HepG2 (cell line): ENCODE results near the gene ITPR1. TPM values are rescaled to one million over a fixed set of nuclear protein-coding genes. Genes with fewer than 3 reads are reported as not detected.
A peak's percentile ranks its signal among the peaks of the same experiment; 100 is the strongest.

Experiments
- BATF2 ChIP-seq: sonication (generic); formaldehyde crosslinking; IDR thresholded peaks from 2 replicates; pipeline ENCODE4 v1.8.0; 2022; ENCODE audit warnings: mild to moderate bottlenecking, missing genetic modification reagents, moderate library complexity
- CSRNP1 ChIP-seq: sonication (generic); formaldehyde crosslinking; IDR thresholded peaks from 2 replicates; pipeline ENCODE4 v1.8.1; 2023; ENCODE audit warnings: mild to moderate bottlenecking, missing genetic modification reagents
- EHMT2 ChIP-seq: fragments of 200-600 bp; sonication (generic); IDR thresholded peaks from 2 replicates; pipeline ENCODE4 v1.7.0; 2017; ENCODE audit warnings: antibody characterized with exemption, low read depth, low read length, borderline replicate concordance
- FOXJ3 ChIP-seq: sonication (generic); formaldehyde crosslinking; IDR thresholded peaks from 2 replicates; pipeline ENCODE4 v1.4.0; 2020; ENCODE audit warnings: missing genetic modification reagents, mild to moderate bottlenecking, borderline replicate concordance
- GATAD2A ChIP-seq: IDR thresholded peaks from 2 replicates; pipeline ENCODE4 v1.6.1; 2016
- HDAC2 ChIP-seq: sonication (generic); formaldehyde crosslinking; IDR thresholded peaks from 2 replicates; pipeline ENCODE4 v1.4.0; 2020; ENCODE audit warnings: missing genetic modification reagents
- MIXL1 ChIP-seq: IDR thresholded peaks from 2 replicates; pipeline ENCODE4 v1.6.1; 2016
- NFKB2 ChIP-seq: sonication (generic); formaldehyde crosslinking; IDR thresholded peaks from 2 replicates; pipeline ENCODE4 v1.4.0; 2020; ENCODE audit warnings: missing genetic modification reagents, borderline replicate concordance
- NFRKB ChIP-seq: fragments of 450-650 bp; IDR thresholded peaks from 2 replicates; pipeline ENCODE4 v1.6.1; 2017
- PATZ1 ChIP-seq: sonication (generic); formaldehyde crosslinking; IDR thresholded peaks from 2 replicates; pipeline ENCODE4 v1.4.0; 2020; ENCODE audit warnings: missing genetic modification reagents
- RFX1 ChIP-seq: fragments of 450-650 bp; IDR thresholded peaks from 2 replicates; pipeline ENCODE4 v1.6.1; 2017
- RFX3 ChIP-seq: IDR thresholded peaks from 2 replicates; pipeline ENCODE4 v1.6.1; 2016; ENCODE audit warnings: missing biosample characterization, missing genetic modification reagents
- SAP130 ChIP-seq: IDR thresholded peaks from 2 replicates; pipeline ENCODE4 v1.6.1; 2016; ENCODE audit warnings: low read depth
- SMC3 ChIP-seq: IDR thresholded peaks from 2 replicates; pipeline ENCODE4 v1.6.1; 2011; ENCODE audit warnings: low read length, improper control_type of control experiment
- TCF7 ChIP-seq: sonication (generic); IDR thresholded peaks from 2 replicates; pipeline ENCODE4 v1.6.1; 2016; ENCODE audit warnings: antibody characterized with exemption, low read depth
- WIZ ChIP-seq: sonication (generic); formaldehyde crosslinking; IDR thresholded peaks from 2 replicates; pipeline ENCODE4 v1.5.1; 2020; ENCODE audit warnings: mild to moderate bottlenecking, missing genetic modification reagents
- ZBTB26 ChIP-seq: IDR thresholded peaks from 2 replicates; pipeline ENCODE4 v1.6.1; 2016; ENCODE audit warnings: missing compliant biosample characterization, missing genetic modification reagents, borderline replicate concordance
- ZFP62 ChIP-seq: sonication (generic); formaldehyde crosslinking; IDR thresholded peaks from 2 replicates; pipeline ENCODE4 v1.4.0; 2020; ENCODE audit warnings: missing genetic modification reagents
- ZMYM2 ChIP-seq: sonication (generic); formaldehyde crosslinking; IDR thresholded peaks from 2 replicates; pipeline ENCODE4 v1.8.0; 2022; ENCODE audit warnings: mild to moderate bottlenecking, missing genetic modification reagents
- ZNF331 ChIP-seq: sonication (generic); formaldehyde crosslinking; IDR thresholded peaks from 2 replicates; pipeline ENCODE4 v1.4.0; 2020; ENCODE audit warnings: missing genetic modification reagents
- ZNF451 ChIP-seq: sonication (generic); formaldehyde crosslinking; IDR thresholded peaks from 2 replicates; pipeline ENCODE4 v1.5.0; 2020; ENCODE audit warnings: mild to moderate bottlenecking, missing genetic modification reagents
- ZNF503 ChIP-seq: sonication (generic); formaldehyde crosslinking; IDR thresholded peaks from 2 replicates; pipeline ENCODE4 v1.4.0; 2020; ENCODE audit warnings: missing genetic modification reagents
- ZNF552 ChIP-seq: sonication (generic); formaldehyde crosslinking; IDR thresholded peaks from 2 replicates; pipeline ENCODE4 v1.9.0; 2022; ENCODE audit warnings: missing genetic modification reagents, mild to moderate bottlenecking, borderline replicate concordance
- ZNF713 ChIP-seq: sonication (generic); formaldehyde crosslinking; IDR thresholded peaks from 2 replicates; pipeline ENCODE4 v1.4.0; 2020; ENCODE audit warnings: mild to moderate bottlenecking, missing genetic modification reagents
- ZNF75D ChIP-seq: sonication (generic); formaldehyde crosslinking; IDR thresholded peaks from 2 replicates; pipeline ENCODE4 v1.8.1; 2023; ENCODE audit warnings: missing genetic modification reagents, mild to moderate bottlenecking, borderline replicate concordance
- ZSCAN25 ChIP-seq: sonication (generic); formaldehyde crosslinking; IDR thresholded peaks from 2 replicates; pipeline ENCODE4 v1.8.0; 2022; ENCODE audit warnings: mild to moderate bottlenecking, missing genetic modification reagents
- polyA plus RNA-seq, 8 experiments: library from polyadenylated mRNA; depleted of rRNA in 3 of 8; stranded (reverse) in 7 of 8; unstranded in 1 of 8; fragments of >200 nt; fragmentation: Illumina TruSeq in 4 of 8; extraction: Trizol in 4 of 8; gene quantifications; 2 replicates each; pipeline versions ENCODE4 v1.2.1 to v1.2.3, GENCODE V29; 2011 to 2016; ENCODE audit warnings: low read depth in 4 of 8, missing spikeins in 1 of 8, mixed read lengths in 1 of 8; ENCODE audit not compliant: insufficient read depth in 1 of 8
- total RNA-seq, 5 experiments: library from RNA; depleted of rRNA; stranded (reverse); fragments of >200 nt; fragmentation: Illumina TruSeq; extraction: Trizol; gene quantifications; 2 replicates each; pipeline ENCODE4 v1.2.3, GENCODE V29; 2016; ENCODE audit warnings: low read depth in 1 of 5

Gene ITPR1
- total and polyA plus RNA-seq, 2 of the 13 experiments (the other 11 are each of a cell fraction or from before 2014, with no cell fraction given), result 10.0 to 11.4 TPM

- TF ChIP-seq BATF2 (no peak), CSRNP1 (CRISPR knock-in tag) (no peak), ZFP62 (CRISPR knock-in tag) (no peak), TCF7 (no peak), ZNF331 (CRISPR knock-in tag) (no peak), HDAC2 (0 out of 2 replicates have a peak, but pooled peaks have one; percentile 15), SMC3 (no peak), NFRKB (no peak), ZSCAN25 (CRISPR knock-in tag) (no peak), EHMT2 (no peak), ZNF75D (CRISPR knock-in tag) (no peak), ZNF503 (CRISPR knock-in tag) (no peak), ZNF451 (CRISPR knock-in tag) (no peak), SAP130 (CRISPR knock-in tag) (peak; percentile 47; the same call in 1 of the 2 replicates), FOXJ3 (CRISPR knock-in tag) (0 out of 2 replicates have a peak, but pooled peaks have one; percentile 31), RFX3 (CRISPR knock-in tag) (no peak), WIZ (CRISPR knock-in tag) (no peak), RFX1 (no peak), GATAD2A (CRISPR knock-in tag) (peak; percentile 21; the same call in 1 of the 2 replicates), ZNF713 (CRISPR knock-in tag) (no peak), ZMYM2 (CRISPR knock-in tag) (no peak), ZBTB26 (no peak), MIXL1 (CRISPR knock-in tag) (0 out of 2 replicates have a peak, but pooled peaks have one; percentile 33), PATZ1 (CRISPR knock-in tag) (no peak), ZNF552 (no peak), NFKB2 (CRISPR knock-in tag) (no peak)
Observed at GRCh38 chr3:4750306-4750968, 257.3 kb downstream of the ITPR1 start (continued).
